ENCODE results near the gene FBXO24.

DNA sequence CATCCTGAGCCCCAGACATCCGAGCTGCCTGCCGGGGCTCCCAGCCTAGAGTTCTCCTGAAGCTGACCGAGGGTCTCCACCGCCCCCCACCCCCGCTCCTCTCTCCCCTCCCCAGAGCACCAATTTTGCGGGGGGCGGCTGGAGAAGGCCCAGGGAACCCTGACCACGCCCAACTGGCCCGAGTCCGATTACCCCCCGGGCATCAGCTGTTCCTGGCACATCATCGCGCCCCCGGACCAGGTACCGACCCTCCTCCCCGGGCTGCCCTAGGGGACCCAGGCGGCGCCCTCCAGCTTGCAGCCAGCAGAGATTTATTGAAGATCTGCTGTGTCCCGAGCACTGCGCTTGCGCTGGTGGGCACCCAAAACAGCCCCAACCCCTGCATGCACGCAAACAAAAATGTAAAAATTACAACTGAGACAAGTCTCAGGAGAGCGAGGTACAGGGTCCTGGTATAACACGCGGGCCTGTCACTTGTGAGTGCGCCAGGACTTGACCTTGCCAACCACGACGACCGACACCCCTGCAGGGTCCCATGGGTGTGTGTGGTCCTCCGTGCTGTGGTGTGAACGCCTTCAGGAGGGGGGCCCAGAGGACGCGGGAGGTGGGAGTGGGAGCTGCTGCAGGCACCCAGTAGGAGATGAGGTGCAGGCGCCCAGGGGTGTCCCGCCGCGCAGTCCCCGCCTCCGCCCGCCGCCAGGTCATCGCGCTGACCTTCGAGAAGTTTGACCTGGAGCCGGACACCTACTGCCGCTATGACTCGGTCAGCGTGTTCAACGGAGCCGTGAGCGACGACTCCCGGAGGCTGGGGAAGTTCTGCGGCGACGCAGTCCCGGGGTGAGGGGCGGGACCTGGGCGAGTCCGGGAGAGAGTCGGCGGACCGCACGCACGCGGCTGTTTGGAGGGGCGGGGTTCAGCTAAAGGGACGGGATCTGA is 19.1 kb downstream of the FBXO24 start:
- TF ChIP-seq ZNF48 (tag by site-specific recombination; IDR thresholded peaks at IDR 0.05) (no peak), ZNF37A (tag by site-specific recombination; IDR thresholded peaks at IDR 0.05) (no peak), ZNF292 (tag by site-specific recombination; IDR thresholded peaks at IDR 0.05; ENCODE audit: borderline replicate concordance, low read depth) (no peak), ZEB2 (tag by site-specific recombination; IDR thresholded peaks at IDR 0.05) (no peak)
- TF ChIP-seq, protein P1, sequence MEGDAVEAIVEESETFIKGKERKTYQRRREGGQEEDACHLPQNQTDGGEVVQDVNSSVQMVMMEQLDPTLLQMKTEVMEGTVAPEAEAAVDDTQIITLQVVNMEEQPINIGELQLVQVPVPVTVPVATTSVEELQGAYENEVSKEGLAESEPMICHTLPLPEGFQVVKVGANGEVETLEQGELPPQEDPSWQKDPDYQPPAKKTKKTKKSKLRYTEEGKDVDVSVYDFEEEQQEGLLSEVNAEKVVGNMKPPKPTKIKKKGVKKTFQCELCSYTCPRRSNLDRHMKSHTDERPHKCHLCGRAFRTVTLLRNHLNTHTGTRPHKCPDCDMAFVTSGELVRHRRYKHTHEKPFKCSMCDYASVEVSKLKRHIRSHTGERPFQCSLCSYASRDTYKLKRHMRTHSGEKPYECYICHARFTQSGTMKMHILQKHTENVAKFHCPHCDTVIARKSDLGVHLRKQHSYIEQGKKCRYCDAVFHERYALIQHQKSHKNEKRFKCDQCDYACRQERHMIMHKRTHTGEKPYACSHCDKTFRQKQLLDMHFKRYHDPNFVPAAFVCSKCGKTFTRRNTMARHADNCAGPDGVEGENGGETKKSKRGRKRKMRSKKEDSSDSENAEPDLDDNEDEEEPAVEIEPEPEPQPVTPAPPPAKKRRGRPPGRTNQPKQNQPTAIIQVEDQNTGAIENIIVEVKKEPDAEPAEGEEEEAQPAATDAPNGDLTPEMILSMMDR (tag by site-specific recombination; IDR thresholded peaks at IDR 0.05): no peak
- TF ChIP-seq, protein P2, sequence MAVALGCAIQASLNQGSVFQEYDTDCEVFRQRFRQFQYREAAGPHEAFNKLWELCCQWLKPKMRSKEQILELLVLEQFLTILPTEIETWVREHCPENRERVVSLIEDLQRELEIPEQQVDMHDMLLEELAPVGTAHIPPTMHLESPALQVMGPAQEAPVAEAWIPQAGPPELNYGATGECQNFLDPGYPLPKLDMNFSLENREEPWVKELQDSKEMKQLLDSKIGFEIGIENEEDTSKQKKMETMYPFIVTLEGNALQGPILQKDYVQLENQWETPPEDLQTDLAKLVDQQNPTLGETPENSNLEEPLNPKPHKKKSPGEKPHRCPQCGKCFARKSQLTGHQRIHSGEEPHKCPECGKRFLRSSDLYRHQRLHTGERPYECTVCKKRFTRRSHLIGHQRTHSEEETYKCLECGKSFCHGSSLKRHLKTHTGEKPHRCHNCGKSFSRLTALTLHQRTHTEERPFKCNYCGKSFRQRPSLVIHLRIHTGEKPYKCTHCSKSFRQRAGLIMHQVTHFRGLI (tag by site-specific recombination; IDR thresholded peaks at IDR 0.05): no peak
- TF ChIP-seq, protein P3, sequence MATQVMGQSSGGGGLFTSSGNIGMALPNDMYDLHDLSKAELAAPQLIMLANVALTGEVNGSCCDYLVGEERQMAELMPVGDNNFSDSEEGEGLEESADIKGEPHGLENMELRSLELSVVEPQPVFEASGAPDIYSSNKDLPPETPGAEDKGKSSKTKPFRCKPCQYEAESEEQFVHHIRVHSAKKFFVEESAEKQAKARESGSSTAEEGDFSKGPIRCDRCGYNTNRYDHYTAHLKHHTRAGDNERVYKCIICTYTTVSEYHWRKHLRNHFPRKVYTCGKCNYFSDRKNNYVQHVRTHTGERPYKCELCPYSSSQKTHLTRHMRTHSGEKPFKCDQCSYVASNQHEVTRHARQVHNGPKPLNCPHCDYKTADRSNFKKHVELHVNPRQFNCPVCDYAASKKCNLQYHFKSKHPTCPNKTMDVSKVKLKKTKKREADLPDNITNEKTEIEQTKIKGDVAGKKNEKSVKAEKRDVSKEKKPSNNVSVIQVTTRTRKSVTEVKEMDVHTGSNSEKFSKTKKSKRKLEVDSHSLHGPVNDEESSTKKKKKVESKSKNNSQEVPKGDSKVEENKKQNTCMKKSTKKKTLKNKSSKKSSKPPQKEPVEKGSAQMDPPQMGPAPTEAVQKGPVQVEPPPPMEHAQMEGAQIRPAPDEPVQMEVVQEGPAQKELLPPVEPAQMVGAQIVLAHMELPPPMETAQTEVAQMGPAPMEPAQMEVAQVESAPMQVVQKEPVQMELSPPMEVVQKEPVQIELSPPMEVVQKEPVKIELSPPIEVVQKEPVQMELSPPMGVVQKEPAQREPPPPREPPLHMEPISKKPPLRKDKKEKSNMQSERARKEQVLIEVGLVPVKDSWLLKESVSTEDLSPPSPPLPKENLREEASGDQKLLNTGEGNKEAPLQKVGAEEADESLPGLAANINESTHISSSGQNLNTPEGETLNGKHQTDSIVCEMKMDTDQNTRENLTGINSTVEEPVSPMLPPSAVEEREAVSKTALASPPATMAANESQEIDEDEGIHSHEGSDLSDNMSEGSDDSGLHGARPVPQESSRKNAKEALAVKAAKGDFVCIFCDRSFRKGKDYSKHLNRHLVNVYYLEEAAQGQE (tag by site-specific recombination; IDR thresholded peaks at IDR 0.05): no peak
